SU-DHL-6 (cell line): ENCODE results near the gene DDX17.
A peak's percentile ranks its signal among the peaks of the same experiment; 100 is the strongest.

Experiments used
- H2AFZ ChIP-seq: fragments of 200-600 bp; sonication (generic); 2 replicates; pipeline ENCODE4 v1.6.1; 2014; ENCODE audit warnings: low read depth, mild to moderate bottlenecking, moderate library complexity, mixed read lengths, antibody characterized with exemption, low read length; ENCODE audit not compliant: severe bottlenecking
- H3F3A ChIP-seq: fragments of 200-600 bp; shearing (Covaris generic); 2 replicates; pipeline ENCODE4 v1.6.0; 2016; ENCODE audit warnings: antibody characterized with exemption, mild to moderate bottlenecking; ENCODE audit not compliant: insufficient read depth
- H3K27ac ChIP-seq: fragments of 200-600 bp; sonication (generic); 2 replicates; pipeline ENCODE4 v1.5.1; 2016; ENCODE audit warnings: low read depth, mild to moderate bottlenecking, low read length, moderate library complexity, mixed read lengths
- H3K27me3 ChIP-seq: fragments of 200-600 bp; sonication (generic), shearing (Covaris generic); 2 replicates; pipeline ENCODE4 v1.6.0; 2014; ENCODE audit warnings: mild to moderate bottlenecking, low read length
- H3K36me3 ChIP-seq: fragments of 200-600 bp; sonication (generic); 2 replicates; pipeline ENCODE4 v1.6.1; 2014; ENCODE audit warnings: mild to moderate bottlenecking, low read length, mixed read lengths
- H3K4me2 ChIP-seq: fragments of 300-600, 200-600 bp; shearing (Covaris generic), sonication (generic); 2 replicates; pipeline ENCODE4 v1.6.0; 2014; ENCODE audit warnings: low read length, low read depth, mild to moderate bottlenecking; ENCODE audit not compliant: poor library complexity, severe bottlenecking
- H3K4me3 ChIP-seq: fragments of 200-600 bp; sonication (generic); 2 replicates; pipeline ENCODE4 v1.5.1; 2014; ENCODE audit warnings: antibody characterized with exemption, low read length, mild to moderate bottlenecking, mixed read lengths; ENCODE audit not compliant: insufficient read depth, poor library complexity, severe bottlenecking
- H3K79me2 ChIP-seq: fragments of 200-600 bp; sonication (generic); 2 replicates; pipeline ENCODE4 v1.6.1; 2014; ENCODE audit warnings: mild to moderate bottlenecking, low read length, moderate library complexity; ENCODE audit not compliant: insufficient read depth
- H3K9ac ChIP-seq: fragments of 200-600 bp; sonication (generic); 2 replicates; pipeline ENCODE4 v1.7.0; 2014; ENCODE audit warnings: mild to moderate bottlenecking, low read length
- H3K9me2 ChIP-seq: fragments of 200-600 bp; sonication (generic); replicated peaks from 2 replicates; pipeline ENCODE4 v1.6.1; 2014; ENCODE audit warnings: low read length; ENCODE audit not compliant: insufficient read depth
- H3K9me3 ChIP-seq: fragments of 200-600 bp; sonication (generic); 2 replicates; pipeline ENCODE4 v1.6.1; 2014; ENCODE audit warnings: low read length, mixed read lengths; ENCODE audit not compliant: insufficient read depth
- H4K20me1 ChIP-seq: fragments of 200-600 bp; sonication (generic); 2 replicates; pipeline ENCODE4 v1.6.1; 2014; ENCODE audit warnings: low read depth, mild to moderate bottlenecking, antibody characterized with exemption, low read length, moderate library complexity, mixed read lengths
- EZH2phosphoT487 ChIP-seq: fragments of 200-600 bp; sonication (generic), shearing (Covaris generic); conservative IDR thresholded peaks from 2 replicates; pipeline ENCODE4 v1.6.1; 2018; ENCODE audit warnings: mild to moderate bottlenecking, antibody characterized with exemption, low read length, moderate library complexity, mixed read lengths
- TF ChIP-seq, protein P1 (sequence below): fragments of 200-600 bp; sonication (generic); IDR thresholded peaks from one replicate; pipeline ENCODE4 v1.5.1; 2017; ENCODE audit warnings: antibody characterized with exemption, mild to moderate bottlenecking, low read length, moderate library complexity; ENCODE audit not compliant: insufficient read depth, poor library complexity, severe bottlenecking

The DDX17 gene

DNA sequence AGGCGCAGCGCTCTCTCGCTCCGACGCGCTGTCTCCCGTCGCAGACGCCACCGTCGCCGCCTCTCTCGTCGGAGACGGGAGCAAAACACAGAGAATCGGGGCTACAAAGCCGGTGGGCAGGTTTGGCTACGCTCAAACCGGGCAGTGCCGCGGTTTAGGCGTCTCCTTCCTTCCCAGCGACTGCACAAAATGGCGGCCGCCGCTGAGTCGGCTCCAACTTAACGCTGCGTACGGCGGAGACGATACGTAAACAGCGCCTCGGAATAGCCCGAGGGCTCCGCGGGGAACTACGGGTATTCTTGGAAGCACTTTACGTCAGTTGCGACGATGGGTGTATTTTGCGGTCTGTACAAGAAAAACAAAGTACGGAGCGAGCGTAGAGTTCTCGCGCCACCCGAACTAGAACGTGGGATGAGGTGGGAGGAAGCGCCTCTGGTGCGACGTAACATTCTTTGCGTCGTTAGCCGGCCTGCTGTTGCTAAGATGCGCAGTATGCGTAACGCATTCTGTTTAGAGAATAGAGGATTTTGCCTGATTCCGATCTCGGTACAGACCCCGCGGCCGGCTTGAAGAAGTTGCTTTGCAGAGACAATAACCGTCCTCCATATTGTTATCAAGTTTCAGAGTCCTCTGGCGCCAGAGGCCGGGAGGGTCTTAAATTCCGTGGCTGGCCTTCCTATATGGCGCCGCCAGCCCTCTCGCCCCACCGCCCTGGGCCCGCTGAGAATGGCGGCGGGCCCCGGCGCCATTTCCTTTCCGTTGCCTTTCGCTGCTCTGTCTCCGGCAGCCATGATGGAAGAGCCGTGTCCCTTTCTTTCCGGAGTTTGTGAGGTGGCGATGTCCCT, at the start of gene DDX17:
DDX17 (minus strand) TSS at position 194 of the 845 bp plus-strand sequence.
- H3K9ac ChIP-seq = peak within 1 kb of the TSS; percentile 94
- H3F3A ChIP-seq = peaks cover 13% of the 10 kb centered on the region; the same call in 1 of the 2 replicates
- peaks cover 31% of the 10 kb centered on the region for H4K20me1 ChIP-seq
- no peaks in the 10 kb centered on the region for H3K9me2 ChIP-seq
- H3K4me3 ChIP-seq = peak within 1 kb of the TSS; percentile 85
- TF ChIP-seq, protein P1, sequence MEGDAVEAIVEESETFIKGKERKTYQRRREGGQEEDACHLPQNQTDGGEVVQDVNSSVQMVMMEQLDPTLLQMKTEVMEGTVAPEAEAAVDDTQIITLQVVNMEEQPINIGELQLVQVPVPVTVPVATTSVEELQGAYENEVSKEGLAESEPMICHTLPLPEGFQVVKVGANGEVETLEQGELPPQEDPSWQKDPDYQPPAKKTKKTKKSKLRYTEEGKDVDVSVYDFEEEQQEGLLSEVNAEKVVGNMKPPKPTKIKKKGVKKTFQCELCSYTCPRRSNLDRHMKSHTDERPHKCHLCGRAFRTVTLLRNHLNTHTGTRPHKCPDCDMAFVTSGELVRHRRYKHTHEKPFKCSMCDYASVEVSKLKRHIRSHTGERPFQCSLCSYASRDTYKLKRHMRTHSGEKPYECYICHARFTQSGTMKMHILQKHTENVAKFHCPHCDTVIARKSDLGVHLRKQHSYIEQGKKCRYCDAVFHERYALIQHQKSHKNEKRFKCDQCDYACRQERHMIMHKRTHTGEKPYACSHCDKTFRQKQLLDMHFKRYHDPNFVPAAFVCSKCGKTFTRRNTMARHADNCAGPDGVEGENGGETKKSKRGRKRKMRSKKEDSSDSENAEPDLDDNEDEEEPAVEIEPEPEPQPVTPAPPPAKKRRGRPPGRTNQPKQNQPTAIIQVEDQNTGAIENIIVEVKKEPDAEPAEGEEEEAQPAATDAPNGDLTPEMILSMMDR = no peak
- TF ChIP-seq EZH2phosphoT487 = no peak
- peak within 1 kb of the TSS; percentile 97 for H3K4me2 ChIP-seq
- peak within 1 kb of the TSS; percentile 87 for H3K27ac ChIP-seq
- H3K9me3 ChIP-seq = no peaks in the 10 kb centered on the region
- peaks cover 22% of the 10 kb centered on the region for H3K36me3 ChIP-seq
- peak within 1 kb of the TSS; percentile 85 for H2AFZ ChIP-seq
- H3K27me3 ChIP-seq = no peaks in the 10 kb centered on the region
- H3K79me2 ChIP-seq = peaks cover 48% of the 10 kb centered on the region

DNA sequence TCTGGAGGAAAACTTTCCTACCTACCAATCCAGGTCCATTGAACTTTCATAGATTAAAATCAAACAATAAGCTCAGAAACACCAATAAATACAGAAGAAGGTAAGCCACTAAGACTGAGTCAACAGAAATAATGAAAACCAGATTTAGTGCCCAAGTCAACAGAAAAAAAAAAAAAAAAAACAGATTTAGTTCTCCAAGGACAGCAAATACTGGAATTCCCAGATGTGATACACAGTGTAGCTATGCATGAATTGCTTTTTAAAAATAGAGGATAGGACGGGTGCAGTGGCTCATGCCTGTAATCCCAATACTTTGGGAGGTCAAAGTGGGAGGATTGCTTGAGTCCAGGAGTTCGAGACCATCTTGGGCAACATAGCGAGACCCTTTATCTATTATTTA, 48.2 kb upstream of the DDX17 start:
- Histone ChIP-seq H3K9me2 (no peaks in the 10 kb centered on the region), H3K27me3 (no peaks in the 10 kb centered on the region), H3K9me3 (no peaks in the 10 kb centered on the region), H3K4me2 (no peak overlapping the region), H3F3A (no peaks in the 10 kb centered on the region), H3K9ac (no peak overlapping the region), H2AFZ (no peak overlapping the region), H3K79me2 (no peaks in the 10 kb centered on the region), H3K36me3 (no peaks in the 10 kb centered on the region), H4K20me1 (no peaks in the 10 kb centered on the region), H3K4me3 (no peak overlapping the region), H3K27ac (no peak overlapping the region)
- TF ChIP-seq, protein P1 = no peak
- no peak for TF ChIP-seq EZH2phosphoT487

DNA sequence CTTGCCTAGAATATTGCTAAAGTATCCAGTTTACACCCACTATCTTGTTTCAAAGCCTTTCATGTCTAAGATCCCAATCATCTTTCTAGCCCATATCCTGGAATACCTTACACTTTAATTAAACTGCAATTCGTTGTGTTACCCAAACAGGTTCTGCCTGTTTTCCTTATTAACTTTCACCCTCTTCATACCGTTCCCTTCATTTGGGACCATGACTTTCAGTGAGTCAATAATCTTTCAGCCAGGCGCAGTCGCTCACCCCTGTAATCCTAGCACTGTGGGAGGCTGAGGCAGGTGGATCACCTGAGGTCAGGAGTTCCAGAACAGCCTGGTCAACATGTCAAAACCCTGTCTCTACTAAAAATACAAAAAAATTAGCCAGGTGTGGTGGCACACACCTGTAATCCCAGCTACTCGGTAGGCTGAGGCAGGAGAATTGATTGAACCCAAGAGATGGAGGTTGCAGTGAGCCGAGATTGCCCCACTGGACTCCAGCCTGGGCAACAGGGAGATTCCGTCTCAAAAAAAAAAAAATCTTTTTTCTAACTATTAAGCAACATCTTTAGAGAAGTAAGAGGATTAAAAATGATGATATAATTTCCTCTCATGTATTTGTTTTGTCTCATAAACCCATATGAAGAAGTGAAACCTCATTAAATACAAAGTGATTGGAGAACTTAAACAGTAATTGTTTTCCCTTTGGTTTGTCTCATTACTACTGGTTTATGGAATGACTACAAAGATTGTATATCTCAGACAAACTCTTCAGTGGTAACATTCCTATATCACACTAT, 43.2 kb upstream of the DDX17 start:
- H2AFZ ChIP-seq = no peak overlapping the region
- no peaks in the 10 kb centered on the region for H3K9me2 ChIP-seq
- H3F3A ChIP-seq = no peaks in the 10 kb centered on the region
- no peak overlapping the region for H3K27ac ChIP-seq
- H4K20me1 ChIP-seq = no peaks in the 10 kb centered on the region
- no peaks in the 10 kb centered on the region for H3K79me2 ChIP-seq
- no peaks in the 10 kb centered on the region for H3K9me3 ChIP-seq
- no peak for TF ChIP-seq EZH2phosphoT487
- TF ChIP-seq, protein P1 = no peak
- H3K27me3 ChIP-seq = no peaks in the 10 kb centered on the region
- no peak overlapping the region for H3K4me3 ChIP-seq
- no peak overlapping the region for H3K9ac ChIP-seq
- H3K36me3 ChIP-seq = no peaks in the 10 kb centered on the region
- H3K4me2 ChIP-seq = no peak overlapping the region
